Upper lobe of left lung (tissue), 6 donors: ENCODE measurements around the gene APOBEC2. TPM values are rescaled to one million over a fixed set of nuclear protein-coding genes. Genes with fewer than 3 reads are reported as not detected.

ENCODE experiments used
- ATAC-seq, 2 donors: fragments of 200-7000 bp; cut with Tn5 transposase; one replicate each; pipeline ENCODE4 v1.9.1; 2022; ENCODE audit warnings: mild to moderate bottlenecking in 2 of 2, moderate library complexity in 2 of 2; ENCODE audit not compliant: low FRiP score in 2 of 2
- DNase-seq, 2 donors: peaks; one replicate each; pipeline ENCODE4 v3.0.0-alpha.2; 2019 to 2020
- H3K27ac ChIP-seq, 4 donors: fragments of 200-600 bp; sonication (generic); one replicate each; pipeline ENCODE4 v1.5.1; 2016 to 2019
- H3K27me3 ChIP-seq, 4 donors: fragments of 200-600 bp; sonication (generic); one replicate each; pipeline ENCODE4 v1.5.1; 2017 to 2019
- H3K36me3 ChIP-seq, 4 donors: fragments of 200-600 bp; sonication (generic); one replicate each; pipeline ENCODE4 v1.5.1; 2016 to 2019
- H3K4me1 ChIP-seq, 4 donors: fragments of 200-600 bp; sonication (generic); one replicate each; pipeline ENCODE4 v1.5.1; 2018 to 2019
- H3K4me3 ChIP-seq, 4 donors: fragments of 200-600 bp; sonication (generic); one replicate each; pipeline ENCODE4 v1.5.1; 2017 to 2019; ENCODE audit warnings: mild to moderate bottlenecking in 2 of 4, moderate library complexity in 1 of 4
- H3K9me3 ChIP-seq, 4 donors: fragments of 200-600 bp; sonication (generic); one replicate each; pipeline ENCODE4 v1.5.1; 2018 to 2019
- EP300 ChIP-seq, 4 donors: sonication (generic); formaldehyde crosslinking; IDR thresholded peaks; one replicate each; pipeline ENCODE4 v1.5.1; 2017; ENCODE audit warnings: antibody characterized with exemption in 4 of 4, control low read depth in 2 of 4
- POLR2A ChIP-seq, 4 donors: fragments of 450-650 bp; IDR thresholded peaks; one replicate each; pipeline ENCODE4 v1.5.1; 2016 to 2017; ENCODE audit warnings: antibody characterized with exemption in 4 of 4, mild to moderate bottlenecking in 2 of 4
- POLR2AphosphoS5 ChIP-seq, 2 donors: sonication (generic); formaldehyde crosslinking; IDR thresholded peaks; one replicate each; pipeline ENCODE4 v1.5.1; 2017; ENCODE audit warnings: antibody characterized with exemption in 2 of 2
- WGBS, 2 donors: methylation state at CpG; one replicate each; pipeline ENCODE4 v1.1.5; 2017 to 2018; 5-methylcytosine and 5-hydroxymethylcytosine counted together
- total RNA-seq, 6 donors: library from RNA; depleted of rRNA in 4 of 6; stranded (reverse); fragments of >200 nt in 4 of 6; gene quantifications; one replicate each; pipeline versions ENCODE4 v1.1.0 to v1.2.1, GENCODE V29; 2016 to 2021
- TF ChIP-seq, protein P1 (sequence below), 6 experiments: fragments of 450-650 bp in 4 of 6; fragments of 200-600 bp in 2 of 6; sonication (generic) in 2 of 6; IDR thresholded peaks; one replicate each; pipeline ENCODE4 v1.5.1; 2016 to 2019; ENCODE audit warnings: antibody characterized with exemption in 6 of 6
- donor health status: DM: no; HTN: no; CAD: no; lungs with moderate emphysema.
- donor health status: DM: no; HTN: yes; CAD: no; lungs with severe emphysema.

APOBEC2 gene
- total RNA-seq, 6 donors from 2014 or later = not detected

DNA sequence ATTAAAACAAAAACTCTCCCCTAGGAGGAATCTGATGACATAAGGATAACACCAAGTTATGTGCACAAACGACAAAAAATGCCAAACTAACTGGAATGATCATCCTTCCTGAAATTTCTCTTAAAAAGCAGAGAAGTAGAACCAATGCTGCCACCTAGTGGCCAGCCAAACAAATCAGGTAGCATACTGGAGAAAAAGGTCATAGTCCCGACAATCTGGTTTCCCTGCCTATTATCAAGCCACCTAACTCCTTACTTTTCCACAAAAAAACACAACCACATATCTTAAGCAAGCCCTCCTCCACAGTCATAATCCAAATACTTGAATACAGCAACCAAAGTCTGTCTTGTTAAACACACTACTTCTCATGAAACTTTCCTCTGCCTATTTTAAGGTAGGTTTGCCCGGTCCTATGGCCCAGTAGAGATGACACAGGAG is 13.9 kb downstream of the APOBEC2 start:
- 29 to 32% methylated on average over 3 of the region's 3 CpGs for WGBS, 2 donors
- TF ChIP-seq, protein P1, sequence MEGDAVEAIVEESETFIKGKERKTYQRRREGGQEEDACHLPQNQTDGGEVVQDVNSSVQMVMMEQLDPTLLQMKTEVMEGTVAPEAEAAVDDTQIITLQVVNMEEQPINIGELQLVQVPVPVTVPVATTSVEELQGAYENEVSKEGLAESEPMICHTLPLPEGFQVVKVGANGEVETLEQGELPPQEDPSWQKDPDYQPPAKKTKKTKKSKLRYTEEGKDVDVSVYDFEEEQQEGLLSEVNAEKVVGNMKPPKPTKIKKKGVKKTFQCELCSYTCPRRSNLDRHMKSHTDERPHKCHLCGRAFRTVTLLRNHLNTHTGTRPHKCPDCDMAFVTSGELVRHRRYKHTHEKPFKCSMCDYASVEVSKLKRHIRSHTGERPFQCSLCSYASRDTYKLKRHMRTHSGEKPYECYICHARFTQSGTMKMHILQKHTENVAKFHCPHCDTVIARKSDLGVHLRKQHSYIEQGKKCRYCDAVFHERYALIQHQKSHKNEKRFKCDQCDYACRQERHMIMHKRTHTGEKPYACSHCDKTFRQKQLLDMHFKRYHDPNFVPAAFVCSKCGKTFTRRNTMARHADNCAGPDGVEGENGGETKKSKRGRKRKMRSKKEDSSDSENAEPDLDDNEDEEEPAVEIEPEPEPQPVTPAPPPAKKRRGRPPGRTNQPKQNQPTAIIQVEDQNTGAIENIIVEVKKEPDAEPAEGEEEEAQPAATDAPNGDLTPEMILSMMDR (IDR thresholded peaks at IDR 0.05) = peak; percentile 72 to 83 (median 78)
- no peak for TF ChIP-seq EP300 (IDR thresholded peaks at IDR 0.05)
- no peaks in the 10 kb centered on the region for H3K27me3 ChIP-seq
- no peaks in the 10 kb centered on the region for H3K9me3 ChIP-seq
- peaks cover 10 to 17% (median 10%) of the 10 kb centered on the region in 4 donors for H3K4me1 ChIP-seq
- H3K4me3 ChIP-seq = no peak overlapping the region
- no peak overlapping the region for H3K27ac ChIP-seq
- DNase-seq = peak in 1 of 2 donors; percentile 77
- ATAC-seq = no peak
- peaks cover 0 to 61% (median 10%) of the 10 kb centered on the region in 4 donors for H3K36me3 ChIP-seq

DNA sequence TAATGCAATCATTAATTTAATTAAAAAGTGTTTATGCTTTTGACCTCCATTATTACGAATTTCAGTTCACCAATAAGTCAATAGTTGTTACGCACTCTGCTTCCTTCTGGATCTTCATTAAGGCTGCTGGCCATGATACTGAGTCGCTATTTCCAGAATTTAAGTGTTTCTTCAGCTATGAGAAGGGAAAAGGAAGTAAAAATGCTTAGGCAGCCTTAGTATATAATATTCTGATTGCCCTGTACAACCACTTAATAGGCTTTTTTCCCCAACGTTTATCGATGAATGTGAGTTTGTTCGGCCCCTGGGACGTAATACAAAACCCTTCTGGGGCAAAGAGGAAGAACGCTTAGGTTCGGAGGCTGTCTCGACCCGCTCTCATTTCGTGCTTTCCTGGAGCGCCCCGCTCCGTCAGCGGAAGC is 18.5 kb downstream of the APOBEC2 start:
- TF ChIP-seq, protein P1 (IDR thresholded peaks at IDR 0.05) = no peak
- TF ChIP-seq EP300 (IDR thresholded peaks at IDR 0.05) (no peak), POLR2A (IDR thresholded peaks at IDR 0.05) (peak in 1 of 4 donors; percentile 54), POLR2AphosphoS5 (IDR thresholded peaks at IDR 0.05) (peak in 1 of 2 donors; percentile 92)
- Histone ChIP-seq H3K36me3 (peaks cover 0 to 24% (median 7%) of the 10 kb centered on the region in 4 donors), H3K27me3 (no peaks in the 10 kb centered on the region), H3K9me3 (no peaks in the 10 kb centered on the region), H3K4me1 (peaks cover 31 to 36% (median 34%) of the 10 kb centered on the region in 4 donors), H3K4me3 (peak overlapping the region; percentile 73 to 97 (median 88)), H3K27ac (peak overlapping the region; percentile 99 to 100 (median 99))
- no peak for ATAC-seq
- DNase-seq = peak; percentile 42 to 89
- 0 to 2% methylated on average over 16 of the region's 16 CpGs for WGBS, 2 donors

DNA sequence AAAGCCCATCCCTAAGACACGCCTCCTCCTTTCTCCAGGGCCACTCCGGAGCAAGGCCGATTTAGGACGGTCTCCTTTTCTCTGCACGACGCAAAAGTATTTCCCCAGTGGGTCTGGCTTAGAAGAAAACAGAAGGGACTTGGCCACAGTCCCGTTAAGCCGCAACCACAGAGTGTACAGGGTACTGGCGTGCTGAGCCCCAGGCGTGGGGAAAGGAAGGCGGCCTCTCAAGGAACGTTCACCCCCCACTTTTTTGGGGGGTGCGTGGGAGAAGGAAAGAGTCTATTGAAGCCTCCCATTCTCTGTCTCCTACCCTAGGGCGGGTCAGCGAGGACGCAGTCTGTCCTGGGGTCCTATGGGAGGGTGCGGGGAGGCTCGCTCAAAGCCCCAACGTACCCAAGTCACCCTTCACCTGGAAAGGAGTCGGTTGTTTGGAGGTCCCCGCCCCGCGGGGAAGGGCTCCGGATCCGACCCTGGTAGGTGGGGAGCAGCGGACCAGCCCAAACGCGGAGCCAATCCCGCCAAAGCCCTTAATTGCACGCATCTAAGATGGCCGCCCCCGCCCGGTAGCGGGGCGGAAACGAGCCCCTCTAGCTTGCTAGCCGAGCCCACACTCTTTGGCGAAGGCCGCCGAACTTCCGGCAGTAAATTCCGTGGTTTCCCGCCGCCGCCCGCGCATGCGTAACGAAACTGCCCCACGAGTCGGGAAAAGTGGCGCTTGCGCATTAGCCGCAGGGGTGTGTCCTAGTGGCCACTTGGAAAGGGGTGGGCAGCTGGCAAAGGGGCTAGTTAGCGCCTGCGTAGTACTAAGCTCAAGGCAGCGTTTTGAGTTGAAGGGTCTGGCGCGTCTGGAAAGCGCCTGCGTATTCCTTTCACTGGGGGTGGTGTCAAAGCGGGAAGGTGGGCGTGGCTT is 19.2 kb downstream of the APOBEC2 start, which contains the start of gene OARD1:
OARD1 (minus strand) TSS at position 434 of the 913 bp plus-strand sequence. CDS start 722 bp downstream, outside the sequence.
- no peaks in the 10 kb centered on the region for H3K9me3 ChIP-seq
- 0% methylated on average over 24 to 63 of the region's 63 CpGs for WGBS, 2 donors
- peaks cover 32 to 38% (median 35%) of the 10 kb centered on the region in 4 donors for H3K4me1 ChIP-seq
- peak; percentile 49 to 86 (median 74) for TF ChIP-seq POLR2A (IDR thresholded peaks at IDR 0.05)
- TF ChIP-seq, protein P1 (IDR thresholded peaks at IDR 0.05) = peak in 2 of 6 experiments; percentile 14 to 32
- no peak for TF ChIP-seq EP300 (IDR thresholded peaks at IDR 0.05)
- peak; percentile 36 to 85 for TF ChIP-seq POLR2AphosphoS5 (IDR thresholded peaks at IDR 0.05)
- ATAC-seq (peak; percentile 90 to 97), DNase-seq (peak; percentile 98 to 99)
- H3K27me3 ChIP-seq = no peaks in the 10 kb centered on the region
- peak within 1 kb of the TSS; percentile 84 to 97 (median 91) for H3K4me3 ChIP-seq
- peaks cover 0 to 22% (median 7%) of the 10 kb centered on the region in 4 donors for H3K36me3 ChIP-seq
- peak within 1 kb of the TSS; percentile 99 to 100 (median 99) for H3K27ac ChIP-seq

DNA sequence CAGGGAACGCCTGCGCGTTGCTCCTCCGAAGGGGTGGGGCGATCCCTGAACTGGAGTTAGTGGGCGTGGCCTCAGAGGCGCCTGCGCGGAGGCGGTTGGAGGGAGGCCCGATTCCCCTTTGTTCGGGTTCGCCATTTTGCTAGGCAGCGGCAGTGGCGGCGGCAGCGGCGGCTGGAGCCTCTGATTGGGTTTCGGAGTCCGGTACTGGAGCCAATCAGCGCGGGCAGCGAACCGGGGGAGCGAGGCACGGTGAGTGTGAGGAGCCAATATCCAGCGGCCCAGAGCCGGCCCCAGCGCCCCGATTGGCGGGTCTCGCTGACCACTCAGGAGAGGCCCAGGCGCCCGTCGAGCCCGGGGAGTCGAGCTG is 19.8 kb downstream of the APOBEC2 start, which contains the start of gene NFYA:
NFYA (plus strand) TSS at position 139 of the 367 bp plus-strand sequence. CDS start 6,116 bp downstream, outside the sequence.
- peak within 1 kb of the TSS; percentile 84 to 97 (median 91) for H3K4me3 ChIP-seq
- peaks cover 32 to 40% (median 37%) of the 10 kb centered on the region in 4 donors for H3K4me1 ChIP-seq
- TF ChIP-seq EP300 (IDR thresholded peaks at IDR 0.05) (no peak), POLR2A (IDR thresholded peaks at IDR 0.05) (no peak), POLR2AphosphoS5 (IDR thresholded peaks at IDR 0.05) (peak in 1 of 2 donors; percentile 22)
- 2% methylated on average over 15 of the region's 37 CpGs; no CpG with 5 or more reads in 1 of the 2 donors for WGBS, 2 donors
- peaks cover 0 to 22% (median 7%) of the 10 kb centered on the region in 4 donors for H3K36me3 ChIP-seq
- DNase-seq (peak; percentile 99 to 100), ATAC-seq (peak; percentile 91 to 97)
- H3K27me3 ChIP-seq = no peaks in the 10 kb centered on the region
- H3K27ac ChIP-seq = peak within 1 kb of the TSS; percentile 99 to 100 (median 99)
- no peaks in the 10 kb centered on the region for H3K9me3 ChIP-seq
